GM10266 (cell line): Measurements from ENCODE around the gene LRPAP1.

ENCODE experiments used
- DNase-seq: peaks from one replicate; pipeline ENCODE4 v3.0.0; 2012; ENCODE audit errors: extremely low spot score
- TF ChIP-seq, protein P1 (sequence below): IDR thresholded peaks from 2 replicates; pipeline ENCODE4 v1.5.1; 2012; ENCODE audit warnings: mild to moderate bottlenecking, low read depth; ENCODE audit not compliant: control insufficient read depth, insufficient read depth; ENCODE audit errors: missing control alignments

Gene LRPAP1

GRCh38 chr4:3494462-3494871 is 37.8 kb downstream of the LRPAP1 start:
- TF ChIP-seq, protein P1, sequence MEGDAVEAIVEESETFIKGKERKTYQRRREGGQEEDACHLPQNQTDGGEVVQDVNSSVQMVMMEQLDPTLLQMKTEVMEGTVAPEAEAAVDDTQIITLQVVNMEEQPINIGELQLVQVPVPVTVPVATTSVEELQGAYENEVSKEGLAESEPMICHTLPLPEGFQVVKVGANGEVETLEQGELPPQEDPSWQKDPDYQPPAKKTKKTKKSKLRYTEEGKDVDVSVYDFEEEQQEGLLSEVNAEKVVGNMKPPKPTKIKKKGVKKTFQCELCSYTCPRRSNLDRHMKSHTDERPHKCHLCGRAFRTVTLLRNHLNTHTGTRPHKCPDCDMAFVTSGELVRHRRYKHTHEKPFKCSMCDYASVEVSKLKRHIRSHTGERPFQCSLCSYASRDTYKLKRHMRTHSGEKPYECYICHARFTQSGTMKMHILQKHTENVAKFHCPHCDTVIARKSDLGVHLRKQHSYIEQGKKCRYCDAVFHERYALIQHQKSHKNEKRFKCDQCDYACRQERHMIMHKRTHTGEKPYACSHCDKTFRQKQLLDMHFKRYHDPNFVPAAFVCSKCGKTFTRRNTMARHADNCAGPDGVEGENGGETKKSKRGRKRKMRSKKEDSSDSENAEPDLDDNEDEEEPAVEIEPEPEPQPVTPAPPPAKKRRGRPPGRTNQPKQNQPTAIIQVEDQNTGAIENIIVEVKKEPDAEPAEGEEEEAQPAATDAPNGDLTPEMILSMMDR, result no peak
- DNase-seq, result no peak

GRCh38 chr4:3493720-3494461 is 38.3 kb downstream of the LRPAP1 start:
- TF ChIP-seq, protein P1, result no peak
- DNase-seq, result no peak

DNA sequence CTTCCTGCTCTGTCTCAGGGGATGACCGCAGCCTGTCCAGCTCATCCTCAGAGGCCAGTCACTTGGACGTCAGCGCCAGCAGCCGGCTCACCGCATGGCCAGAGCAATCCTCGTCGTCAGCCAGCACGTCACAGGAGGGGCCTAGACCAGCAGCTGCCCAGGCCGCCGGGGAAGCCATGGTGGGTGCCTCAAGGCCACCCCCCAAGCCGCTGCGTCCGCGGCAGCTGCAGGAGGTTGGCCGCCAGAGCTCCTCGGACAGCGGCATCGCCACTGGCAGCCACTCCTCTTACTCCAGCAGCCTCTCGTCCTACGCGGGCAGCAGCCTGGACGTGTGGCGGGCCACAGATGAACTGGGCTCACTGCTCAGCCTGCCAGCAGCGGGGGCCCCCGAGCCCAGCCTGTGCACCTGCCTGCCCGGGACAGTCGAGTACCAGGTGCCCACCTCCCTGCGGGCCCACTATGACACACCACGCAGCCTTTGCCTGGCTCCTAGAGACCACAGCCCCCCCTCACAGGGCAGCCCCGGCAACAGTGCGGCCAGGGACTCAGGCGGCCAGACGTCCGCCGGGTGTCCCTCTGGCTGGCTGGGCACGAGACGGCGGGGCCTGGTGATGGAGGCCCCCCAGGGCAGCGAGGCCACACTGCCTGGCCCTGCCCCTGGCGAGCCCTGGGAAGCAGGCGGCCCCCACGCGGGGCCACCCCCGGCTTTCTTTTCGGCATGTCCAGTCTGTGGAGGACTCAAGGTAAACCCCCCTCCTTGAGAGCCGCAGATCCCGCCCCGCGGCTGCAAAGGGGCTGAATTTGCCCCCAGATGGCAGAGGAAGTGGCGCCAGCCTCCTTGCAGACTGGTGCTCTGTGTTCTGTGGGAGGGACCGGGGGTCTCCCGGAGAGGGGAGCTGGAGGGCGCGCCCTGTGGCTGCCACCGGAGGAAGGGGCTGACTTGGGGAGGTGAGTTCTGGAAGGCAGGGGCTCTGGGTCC is 39.2 kb downstream of the LRPAP1 start:
- no peak for DNase-seq
- TF ChIP-seq, protein P1, result no peak

DNA sequence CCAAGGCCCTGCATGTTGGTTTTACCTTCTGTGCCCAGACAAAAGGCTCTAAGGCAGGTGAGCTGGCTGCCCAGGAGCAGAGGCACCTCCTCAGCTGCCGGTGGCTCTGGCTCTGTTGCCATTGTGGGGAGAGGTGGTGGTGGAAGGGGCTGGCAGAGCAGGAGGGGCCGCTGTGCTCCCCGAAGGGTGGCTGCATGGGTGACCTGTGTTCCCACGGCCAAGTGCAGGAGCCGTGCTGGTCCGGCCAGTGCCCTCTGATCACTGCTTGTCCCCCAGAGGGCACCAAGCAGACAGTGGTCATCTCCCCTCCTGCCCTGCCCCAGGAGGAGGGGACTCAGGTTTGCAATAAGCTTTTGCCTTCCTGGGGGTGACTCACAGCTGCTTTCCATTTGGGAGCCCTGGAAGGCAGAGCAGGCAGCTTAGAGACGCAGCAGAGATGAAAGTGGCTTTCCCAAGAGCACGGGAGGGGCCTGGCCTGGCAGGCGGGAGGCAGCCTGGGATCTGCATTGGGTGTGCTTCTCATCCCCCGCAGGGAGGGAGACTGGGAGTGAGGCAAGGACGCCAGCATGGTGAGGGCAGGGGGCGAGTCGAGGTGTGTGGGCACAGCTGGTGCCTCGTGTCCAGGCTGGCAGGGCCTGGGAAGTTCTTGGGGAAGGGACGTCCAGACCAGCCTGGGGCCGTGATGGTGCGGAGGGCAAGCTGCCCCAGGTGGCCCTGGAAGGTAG is 40.4 kb downstream of the LRPAP1 start:
- TF ChIP-seq, protein P1, result no peak
- DNase-seq, result no peak

DNA sequence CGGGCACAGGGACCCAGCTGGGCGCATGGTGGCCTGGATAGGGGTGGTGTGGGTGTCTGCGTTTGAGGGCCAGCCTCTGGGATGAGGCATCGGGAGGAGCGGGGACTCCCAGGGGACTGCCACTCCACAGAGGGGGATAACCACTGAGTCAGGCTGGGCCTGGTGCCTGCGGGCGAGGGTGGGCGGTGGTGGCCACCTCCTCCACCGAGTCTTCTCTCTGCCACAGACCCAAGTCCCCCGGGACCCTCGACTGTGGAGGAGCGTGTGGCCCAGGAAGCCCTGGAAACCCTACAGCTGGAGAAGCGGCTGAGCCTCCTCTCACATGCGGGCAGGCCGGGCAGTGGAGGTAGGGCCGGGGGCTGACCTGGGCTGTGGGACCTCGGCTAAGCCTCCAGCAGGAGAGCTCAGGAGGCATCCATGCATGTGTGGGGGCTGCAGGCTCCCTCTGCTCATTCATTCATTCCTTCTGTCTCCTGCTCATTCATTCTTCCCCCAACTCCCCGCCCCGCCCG is 42.7 kb downstream of the LRPAP1 start:
- no peak for DNase-seq
- TF ChIP-seq, protein P1, result no peak

DNA sequence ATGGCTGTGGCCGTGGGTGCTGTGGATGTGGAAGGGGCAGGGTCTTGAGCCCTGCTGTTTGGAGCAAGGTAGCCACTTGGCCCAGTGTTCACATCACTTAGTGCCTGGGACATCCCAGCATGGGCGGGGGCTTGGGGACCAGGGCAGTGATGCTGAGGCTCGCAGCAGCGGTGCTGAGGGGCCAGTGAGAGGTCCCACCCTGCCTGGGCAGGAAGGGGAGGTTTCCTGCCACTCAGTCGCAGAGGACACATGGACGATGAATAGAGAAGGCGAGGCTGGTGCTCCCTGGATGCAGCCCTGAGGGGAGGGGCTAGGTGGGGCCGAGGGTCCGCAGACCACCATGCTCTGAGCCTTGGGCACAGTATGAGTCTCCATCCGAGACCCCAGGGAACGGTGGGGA is 43.4 kb downstream of the LRPAP1 start:
- DNase-seq, result no peak
- TF ChIP-seq, protein P1, result no peak
